Activated naive CD4-positive, alpha-beta T cell treated with anti-CD3 and anti-CD28 coated beads, Interleukin-2, amount 10 ng/mL, durations not matched to agents 7 days and 5 days (primary cell): Measurements from ENCODE around the gene NPY4R.
"Not testable (repeated sequence)": the region's sequence is repeated elsewhere in the genome, so short reads cannot be mapped to it uniquely, and the experiment has no call there.

Source experiments
- CTCF ChIA-PET: fragments of 350-600 bp; sonication (Branson Sonifier 250); formaldehyde crosslinking; loops from one replicate; lab custom pipeline; 2021; ENCODE audit warnings: antibody characterized with exemption; lab: Charles Lee
- DNase-seq: peaks from one replicate; pipeline ENCODE4 v3.0.0-alpha.2; 2020
- H3K27ac Mint-ChIP-seq: one replicate; pipeline ENCODE4 v1.8.0; 2021; ENCODE audit warnings: mild to moderate bottlenecking, moderate library complexity, mixed read lengths
- H3K27me3 Mint-ChIP-seq: one replicate; pipeline ENCODE4 v1.8.0; 2021; ENCODE audit warnings: mild to moderate bottlenecking, mixed read lengths
- H3K36me3 Mint-ChIP-seq: one replicate; pipeline ENCODE4 v1.8.0; 2021; ENCODE audit warnings: mixed read lengths
- H3K4me1 Mint-ChIP-seq: one replicate; pipeline ENCODE4 v1.8.0; 2021; ENCODE audit warnings: mixed read lengths
- H3K4me3 Mint-ChIP-seq: one replicate; pipeline ENCODE4 v1.8.0; 2021; ENCODE audit warnings: mild to moderate bottlenecking, moderate library complexity, mixed read lengths
- H3K9me3 Mint-ChIP-seq: one replicate; pipeline ENCODE4 v1.8.0; 2021; ENCODE audit warnings: mixed read lengths

NPY4R gene

GRCh38 chr10:46440942-46441341 lies 24.8 kb downstream of the NPY4R start:
- H3K4me1 Mint-ChIP-seq, DNase-seq, H3K27me3 Mint-ChIP-seq, H3K4me3 Mint-ChIP-seq, H3K9me3 Mint-ChIP-seq, CTCF ChIA-PET, H3K27ac Mint-ChIP-seq, H3K36me3 Mint-ChIP-seq: not testable (repeated sequence)

GRCh38 chr10:46423550-46423949 lies 42.2 kb downstream of the NPY4R start:
- H3K36me3 Mint-ChIP-seq, H3K9me3 Mint-ChIP-seq, DNase-seq, H3K27me3 Mint-ChIP-seq, H3K27ac Mint-ChIP-seq, H3K4me3 Mint-ChIP-seq, H3K4me1 Mint-ChIP-seq, CTCF ChIA-PET: not testable (repeated sequence)

- CTCF ChIA-PET, H3K27me3 Mint-ChIP-seq, H3K4me1 Mint-ChIP-seq, H3K9me3 Mint-ChIP-seq, H3K4me3 Mint-ChIP-seq, H3K27ac Mint-ChIP-seq, H3K36me3 Mint-ChIP-seq, DNase-seq: not testable (repeated sequence)
These were observed 46.0 kb downstream of the NPY4R start for GRCh38 chr10:46419570-46420379.

- H3K9me3 Mint-ChIP-seq, H3K4me1 Mint-ChIP-seq, H3K4me3 Mint-ChIP-seq, DNase-seq, H3K27ac Mint-ChIP-seq, CTCF ChIA-PET, H3K27me3 Mint-ChIP-seq, H3K36me3 Mint-ChIP-seq: not testable (repeated sequence)
These were observed 47.5 kb downstream of the NPY4R start for GRCh38 chr10:46418283-46418682.

- H3K36me3 Mint-ChIP-seq, H3K4me1 Mint-ChIP-seq, H3K4me3 Mint-ChIP-seq, H3K9me3 Mint-ChIP-seq, H3K27ac Mint-ChIP-seq, DNase-seq, CTCF ChIA-PET, H3K27me3 Mint-ChIP-seq: not testable (repeated sequence)
These were observed 50.5 kb downstream of the NPY4R start for GRCh38 chr10:46415291-46415690.

GRCh38 chr10:46412665-46413064 lies 53.1 kb downstream of the NPY4R start:
- H3K27me3 Mint-ChIP-seq, H3K36me3 Mint-ChIP-seq, H3K9me3 Mint-ChIP-seq, H3K27ac Mint-ChIP-seq, DNase-seq, H3K4me3 Mint-ChIP-seq, CTCF ChIA-PET, H3K4me1 Mint-ChIP-seq: not testable (repeated sequence)

- H3K27ac Mint-ChIP-seq, DNase-seq, H3K27me3 Mint-ChIP-seq, CTCF ChIA-PET, H3K9me3 Mint-ChIP-seq, H3K36me3 Mint-ChIP-seq, H3K4me1 Mint-ChIP-seq, H3K4me3 Mint-ChIP-seq: not testable (repeated sequence)
These were observed 54.6 kb downstream of the NPY4R start for GRCh38 chr10:46411123-46411522.
